Neural crest cell (in vitro differentiated cells): ENCODE data around the gene MMP28. TPM values are rescaled to one million over a fixed set of nuclear protein-coding genes. Genes with fewer than 3 reads are reported as not detected.

Experiments used
- DNase-seq: peaks from one replicate; pipeline ENCODE4 v3.0.0; 2021; ENCODE audit warnings: low read depth, mixed read lengths, low spot score
- H3K27ac Mint-ChIP-seq: one replicate; pipeline ENCODE4 v1.8.0; 2021; ENCODE audit warnings: mild to moderate bottlenecking, mixed read lengths; ENCODE audit not compliant: unreplicated experiment
- H3K27me3 Mint-ChIP-seq: 2 replicates; pipeline ENCODE4 v1.8.0; 2021; ENCODE audit warnings: low read depth, mild to moderate bottlenecking, mixed read lengths
- H3K36me3 Mint-ChIP-seq: 2 replicates; pipeline ENCODE4 v1.8.0; 2021; ENCODE audit warnings: low read depth, mild to moderate bottlenecking, mixed read lengths
- H3K4me1 Mint-ChIP-seq: 2 replicates; pipeline ENCODE4 v1.8.0; 2021; ENCODE audit warnings: mixed read lengths
- H3K4me3 Mint-ChIP-seq: one replicate; pipeline ENCODE4 v1.8.0; 2021; ENCODE audit warnings: mild to moderate bottlenecking, mixed read lengths
- H3K9me3 Mint-ChIP-seq: 2 replicates; pipeline ENCODE4 v1.8.0; 2021; ENCODE audit warnings: mixed read lengths
- CTCF ChIP-seq: fragments of 200-600 bp; sonication (generic); conservative IDR thresholded peaks from 2 replicates; pipeline ENCODE4 v1.5.0; 2021; ENCODE audit warnings: antibody characterized with exemption, mild to moderate bottlenecking
- total RNA-seq: library from RNA; stranded (reverse); gene quantifications from 2 replicates; pipeline ENCODE4 v1.2.1, GENCODE V29; 2021

MMP28 gene
- total RNA-seq, 1 donor from 2014 or later: 0.68 TPM

- no peaks in the 10 kb centered on the region for H3K36me3 Mint-ChIP-seq
Observed at GRCh38 chr17:35742496-35742895, 52.9 kb downstream of the MMP28 start.

GRCh38 chr17:35740997-35741931, 54.2 kb downstream of the MMP28 start:
- peak overlapping the region; percentile 19 for H3K4me3 Mint-ChIP-seq
- DNase-seq: no peak
- no peaks in the 10 kb centered on the region for H3K36me3 Mint-ChIP-seq
- H3K27me3 Mint-ChIP-seq: peaks cover 51% of the 10 kb centered on the region
- no peak overlapping the region for H3K27ac Mint-ChIP-seq
- TF ChIP-seq CTCF: peak; percentile 16
- H3K9me3 Mint-ChIP-seq: no peaks in the 10 kb centered on the region
- H3K4me1 Mint-ChIP-seq: peaks cover 3% of the 10 kb centered on the region

More at GRCh38 chr17:35742496-35742895, 52.9 kb downstream of the MMP28 start:
- Mint-ChIP-seq H3K4me1 (peaks cover 3% of the 10 kb centered on the region), H3K9me3 (no peaks in the 10 kb centered on the region), H3K4me3 (no peak overlapping the region), H3K27me3 (peaks cover 55% of the 10 kb centered on the region), H3K27ac (no peak overlapping the region)
- no peak for TF ChIP-seq CTCF
- no peak for DNase-seq

- Mint-ChIP-seq H3K27me3 (peaks cover 51% of the 10 kb centered on the region), H3K9me3 (no peaks in the 10 kb centered on the region), H3K36me3 (no peaks in the 10 kb centered on the region), H3K4me1 (peaks cover 3% of the 10 kb centered on the region), H3K27ac (no peak overlapping the region), H3K4me3 (no peak overlapping the region)
- DNase-seq: no peak
- no peak for TF ChIP-seq CTCF
Observed at GRCh38 chr17:35740216-35740615, 55.2 kb downstream of the MMP28 start.

- no peak for TF ChIP-seq CTCF
- Mint-ChIP-seq H3K27me3 (peaks cover 40% of the 10 kb centered on the region), H3K36me3 (no peaks in the 10 kb centered on the region)
Observed at GRCh38 chr17:35738519-35739133, 56.8 kb downstream of the MMP28 start.

GRCh38 chr17:35736236-35736635, 59.2 kb downstream of the MMP28 start:
- Mint-ChIP-seq H3K9me3 (no peaks in the 10 kb centered on the region), H3K36me3 (no peaks in the 10 kb centered on the region), H3K4me1 (peaks cover 9% of the 10 kb centered on the region), H3K27ac (no peak overlapping the region), H3K4me3 (no peak overlapping the region), H3K27me3 (peaks cover 20% of the 10 kb centered on the region)
- TF ChIP-seq CTCF: no peak
- DNase-seq: no peak

More at GRCh38 chr17:35738519-35739133, 56.8 kb downstream of the MMP28 start:
- peaks cover 3% of the 10 kb centered on the region for H3K4me1 Mint-ChIP-seq
- no peak overlapping the region for H3K4me3 Mint-ChIP-seq
- no peak overlapping the region for H3K27ac Mint-ChIP-seq
- no peaks in the 10 kb centered on the region for H3K9me3 Mint-ChIP-seq
- no peak for DNase-seq
